ENCODE data around the gene NCK2. TPM values are rescaled to one million over a fixed set of nuclear protein-coding genes. Genes with fewer than 3 reads are reported as not detected.
"Not testable (repeated sequence)": the region's sequence is repeated elsewhere in the genome, so short reads cannot be mapped to it uniquely, and the experiment has no call there.

Gene NCK2
- polyA plus RNA-seq, 1 experiment, result 20.5 TPM

DNA sequence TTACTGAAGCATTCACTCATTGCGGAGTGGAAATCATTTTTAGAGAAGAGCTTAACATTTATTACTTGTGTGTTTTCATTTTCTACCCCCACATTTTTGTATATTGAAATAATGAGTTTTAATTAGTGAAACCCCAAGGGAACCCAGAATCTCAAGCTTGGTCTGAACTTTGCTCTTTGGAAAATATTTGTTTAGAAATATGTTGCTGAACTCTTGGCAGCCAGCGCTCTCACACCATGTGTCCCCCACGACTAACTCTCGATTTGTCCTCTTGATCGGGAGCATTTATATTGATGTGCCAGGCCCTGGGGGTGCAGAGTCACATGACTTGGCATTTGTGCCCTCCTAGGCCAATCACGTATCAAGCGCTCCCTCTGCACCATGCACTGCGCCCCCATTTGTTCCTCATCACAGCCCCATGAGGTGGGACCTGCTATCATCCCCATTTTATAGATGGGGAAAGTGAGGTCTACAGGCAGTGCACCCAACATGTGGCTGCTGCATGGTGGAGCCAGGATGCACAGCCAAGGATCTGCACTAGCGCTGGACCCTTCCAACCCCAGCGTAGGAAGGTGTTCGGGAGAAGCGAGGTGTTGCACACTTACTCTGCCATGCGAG, 149.7 kb downstream of the NCK2 start:
- CTCF ChIA-PET, result no interaction called here
- Histone ChIP-seq H3K27me3 (ENCODE audit: control insufficient read depth, insufficient read depth, low read length) (no peaks in the 10 kb centered on the region), H3K27ac (ENCODE audit: low read depth, low read length) (no peak overlapping the region), H3K9me3 (ENCODE audit: control insufficient read depth, insufficient read depth, low read length) (no peaks in the 10 kb centered on the region; the same call in 1 of the 2 replicates), H3K4me3 (ENCODE audit: low read depth, low read length) (no peak overlapping the region)
- POLR2A ChIA-PET, result no interaction called here
- no peak for DNase-seq (ENCODE audit: low read depth, low spot score)
- TF ChIP-seq, protein P1, sequence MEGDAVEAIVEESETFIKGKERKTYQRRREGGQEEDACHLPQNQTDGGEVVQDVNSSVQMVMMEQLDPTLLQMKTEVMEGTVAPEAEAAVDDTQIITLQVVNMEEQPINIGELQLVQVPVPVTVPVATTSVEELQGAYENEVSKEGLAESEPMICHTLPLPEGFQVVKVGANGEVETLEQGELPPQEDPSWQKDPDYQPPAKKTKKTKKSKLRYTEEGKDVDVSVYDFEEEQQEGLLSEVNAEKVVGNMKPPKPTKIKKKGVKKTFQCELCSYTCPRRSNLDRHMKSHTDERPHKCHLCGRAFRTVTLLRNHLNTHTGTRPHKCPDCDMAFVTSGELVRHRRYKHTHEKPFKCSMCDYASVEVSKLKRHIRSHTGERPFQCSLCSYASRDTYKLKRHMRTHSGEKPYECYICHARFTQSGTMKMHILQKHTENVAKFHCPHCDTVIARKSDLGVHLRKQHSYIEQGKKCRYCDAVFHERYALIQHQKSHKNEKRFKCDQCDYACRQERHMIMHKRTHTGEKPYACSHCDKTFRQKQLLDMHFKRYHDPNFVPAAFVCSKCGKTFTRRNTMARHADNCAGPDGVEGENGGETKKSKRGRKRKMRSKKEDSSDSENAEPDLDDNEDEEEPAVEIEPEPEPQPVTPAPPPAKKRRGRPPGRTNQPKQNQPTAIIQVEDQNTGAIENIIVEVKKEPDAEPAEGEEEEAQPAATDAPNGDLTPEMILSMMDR (IDR thresholded peaks at IDR 0.05; ENCODE audit: low read depth, low read length), result no peak

- TF ChIP-seq, protein P1 (IDR thresholded peaks at IDR 0.05; ENCODE audit: low read depth, low read length), result no peak
- no peak for DNase-seq (ENCODE audit: low read depth, low spot score)
- CTCF ChIA-PET, result no interaction called here
Measured at GRCh38 chr2:105895990-105896764, 151.5 kb downstream of the NCK2 start.

GRCh38 chr2:105896765-105897163, 152.1 kb downstream of the NCK2 start:
- TF ChIP-seq, protein P1 (IDR thresholded peaks at IDR 0.05; ENCODE audit: low read depth, low read length), result no peak
- Histone ChIP-seq H3K27ac (ENCODE audit: low read depth, low read length) (no peak overlapping the region), H3K4me3 (ENCODE audit: low read depth, low read length) (no peak overlapping the region), H3K9me3 (ENCODE audit: control insufficient read depth, insufficient read depth, low read length) (no peaks in the 10 kb centered on the region; the same call in 1 of the 2 replicates), H3K27me3 (ENCODE audit: control insufficient read depth, insufficient read depth, low read length) (no peaks in the 10 kb centered on the region)
- ChIA-PET POLR2A (no interaction called here), CTCF (no interaction called here)
- no peak for DNase-seq (ENCODE audit: low read depth, low spot score)

More at GRCh38 chr2:105895990-105896764, 151.5 kb downstream of the NCK2 start:
- no peak overlapping the region for H3K4me3 ChIP-seq (ENCODE audit: low read depth, low read length)
- no peaks in the 10 kb centered on the region for H3K27me3 ChIP-seq (ENCODE audit: control insufficient read depth, insufficient read depth, low read length)
- POLR2A ChIA-PET, result no interaction called here
- H3K9me3 ChIP-seq (ENCODE audit: control insufficient read depth, insufficient read depth, low read length), result no peaks in the 10 kb centered on the region; the same call in 1 of the 2 replicates
- no peak overlapping the region for H3K27ac ChIP-seq (ENCODE audit: low read depth, low read length)

DNA sequence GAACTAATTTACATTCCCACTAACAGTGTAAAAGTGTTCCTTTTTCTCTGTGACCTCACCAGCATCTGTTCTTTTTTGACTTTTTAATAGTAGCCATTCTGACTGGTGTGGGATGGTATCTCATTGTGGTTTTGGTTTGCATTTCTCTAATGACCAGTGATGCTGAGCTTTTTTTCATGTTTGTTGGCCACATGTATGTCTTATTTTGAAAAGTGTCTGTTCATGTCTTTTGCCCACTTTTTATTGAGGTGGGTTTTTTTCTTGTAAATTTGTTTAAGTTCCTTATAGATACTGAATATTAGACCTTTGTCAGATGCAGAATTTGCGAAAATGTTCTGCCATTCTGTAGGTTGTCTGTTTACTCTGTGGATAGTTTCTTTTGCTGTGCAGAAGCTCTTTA, 153.0 kb downstream of the NCK2 start:
- H3K27me3 ChIP-seq (ENCODE audit: control insufficient read depth, insufficient read depth, low read length); H3K4me3 ChIP-seq (ENCODE audit: low read depth, low read length); CTCF ChIA-PET; H3K9me3 ChIP-seq (ENCODE audit: control insufficient read depth, insufficient read depth, low read length); DNase-seq (ENCODE audit: low read depth, low spot score); POLR2A ChIA-PET; H3K27ac ChIP-seq (ENCODE audit: low read depth, low read length): not testable (repeated sequence)

DNA sequence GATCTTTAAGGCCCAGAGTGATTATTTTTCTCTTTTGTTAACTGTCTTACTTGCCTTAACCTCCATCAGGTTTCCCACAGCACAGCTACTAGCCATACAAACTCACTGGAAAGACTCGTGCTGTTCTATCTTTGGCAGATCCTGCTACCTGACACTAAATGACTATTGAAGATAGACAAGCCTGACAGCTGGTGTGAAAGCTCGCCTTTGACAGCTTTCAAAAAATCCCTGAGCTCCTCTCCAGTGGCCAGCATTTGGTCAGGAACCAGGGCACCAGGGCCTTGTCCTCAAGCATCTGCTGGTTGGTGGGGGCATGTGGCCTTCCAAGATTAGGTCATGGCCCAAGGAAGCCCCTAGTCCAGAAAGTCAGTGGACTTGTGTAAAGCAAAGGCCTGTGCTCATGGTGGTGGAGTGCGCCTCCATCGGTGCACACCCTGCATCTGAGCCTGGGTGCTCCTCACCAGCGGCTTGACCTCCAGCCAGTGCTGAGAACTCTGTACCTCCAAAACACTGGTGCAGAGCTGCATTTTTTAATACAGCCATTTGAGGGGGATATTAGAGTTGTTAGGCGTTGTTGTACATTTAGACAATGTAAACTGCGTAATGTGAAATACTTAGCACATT, 158.5 kb downstream of the NCK2 start:
- TF ChIP-seq, protein P1 (IDR thresholded peaks at IDR 0.05; ENCODE audit: low read depth, low read length), result no peak
- POLR2A ChIA-PET, result no interaction called here
- no peak for DNase-seq (ENCODE audit: low read depth, low spot score)
- CTCF ChIA-PET, result no interaction called here
- Histone ChIP-seq H3K27me3 (ENCODE audit: control insufficient read depth, insufficient read depth, low read length) (peaks cover 3% of the 10 kb centered on the region), H3K4me3 (ENCODE audit: low read depth, low read length) (no peak overlapping the region), H3K9me3 (ENCODE audit: control insufficient read depth, insufficient read depth, low read length) (no peaks in the 10 kb centered on the region), H3K27ac (ENCODE audit: low read depth, low read length) (no peak overlapping the region)
